CD8-positive, alpha-beta memory T cell (primary cell): ENCODE data around the gene MESP1. TPM values are rescaled to one million over a fixed set of nuclear protein-coding genes. Genes with fewer than 3 reads are reported as not detected.
A peak's percentile ranks its signal among the peaks of the same experiment; 100 is the strongest.

Experiments used
- CTCF ChIA-PET: fragments of 350-600 bp; sonication (Branson Sonifier 250); formaldehyde crosslinking; loops from one replicate; lab custom pipeline; 2021; ENCODE audit warnings: antibody characterized with exemption; lab: Charles Lee
- POLR2A ChIA-PET: fragments of 350-600 bp; sonication (Branson Sonifier 250); formaldehyde crosslinking; loops from one replicate; lab custom pipeline; 2021; ENCODE audit warnings: antibody characterized with exemption; lab: Charles Lee
- DNase-seq, 5 donors: peaks; one replicate each; pipeline versions ENCODE4 v3.0.0 to v3.0.0-alpha.2; 2020 to 2022; ENCODE audit warnings: mixed read lengths in 1 of 5
- H3K27ac ChIP-seq: one replicate; pipeline ENCODE4 v1.7.0; 2013; ENCODE audit warnings: low read depth, mild to moderate bottlenecking, low read length, moderate library complexity
- H3K27me3 ChIP-seq: 2 replicates; pipeline ENCODE4 v1.7.0; 2013; ENCODE audit warnings: low read length, mild to moderate bottlenecking; ENCODE audit not compliant: insufficient read depth, poor library complexity, severe bottlenecking
- H3K36me3 ChIP-seq: 2 replicates; pipeline ENCODE4 v1.7.0; 2013; ENCODE audit warnings: mild to moderate bottlenecking, low read length, moderate library complexity; ENCODE audit not compliant: insufficient read depth
- H3K4me1 ChIP-seq: 2 replicates; pipeline ENCODE4 v1.7.0; 2013; ENCODE audit warnings: mild to moderate bottlenecking, low read length, moderate library complexity; ENCODE audit not compliant: insufficient read depth
- H3K4me3 ChIP-seq: 2 replicates; pipeline ENCODE4 v1.7.0; 2013; ENCODE audit warnings: mild to moderate bottlenecking, low read length
- H3K9me3 ChIP-seq: 2 replicates; pipeline ENCODE4 v1.7.0; 2013; ENCODE audit warnings: mild to moderate bottlenecking, low read length
- H3K27ac Mint-ChIP-seq, 8 donors: one replicate each; pipeline ENCODE4 v1.8.0; 2020 to 2021; ENCODE audit warnings: mixed read lengths in 8 of 8, mild to moderate bottlenecking in 6 of 8, inconsistent platforms in 3 of 8, moderate library complexity in 3 of 8
- H3K27me3 Mint-ChIP-seq, 2 donors: one replicate each; pipeline ENCODE4 v1.8.0; 2020 to 2021; ENCODE audit warnings: mixed read lengths in 2 of 2, mild to moderate bottlenecking in 1 of 2, moderate library complexity in 1 of 2
- H3K36me3 Mint-ChIP-seq, 3 donors: one replicate each; pipeline ENCODE4 v1.8.0; 2020 to 2021; ENCODE audit warnings: mixed read lengths in 3 of 3, inconsistent platforms in 1 of 3, mild to moderate bottlenecking in 1 of 3
- H3K4me1 Mint-ChIP-seq, 3 donors: one replicate each; pipeline ENCODE4 v1.8.0; 2020 to 2021; ENCODE audit warnings: mixed read lengths in 3 of 3, inconsistent platforms in 1 of 3, mild to moderate bottlenecking in 1 of 3
- H3K4me3 Mint-ChIP-seq, 7 donors: one replicate each; pipeline ENCODE4 v1.8.0; 2020 to 2021; ENCODE audit warnings: mixed read lengths in 7 of 7, mild to moderate bottlenecking in 6 of 7, moderate library complexity in 4 of 7, inconsistent platforms in 2 of 7
- H3K9me3 Mint-ChIP-seq, 5 donors: one replicate each; pipeline ENCODE4 v1.8.0; 2020 to 2022; ENCODE audit warnings: mixed read lengths in 5 of 5, mild to moderate bottlenecking in 3 of 5, moderate library complexity in 2 of 5, inconsistent platforms in 1 of 5
- polyA plus RNA-seq: library from polyadenylated mRNA; unstranded; fragments of 300-500 nt; fragmentation: Illumina TruSeq; gene quantifications from one replicate; pipeline ENCODE4 v1.2.3, GENCODE V29; 2021
- total RNA-seq, 2 experiments: library from RNA; stranded (reverse); gene quantifications; one replicate each; pipeline ENCODE4 v1.2.3, GENCODE V29; 2021

MESP1 gene
- total and polyA plus RNA-seq, 3 experiments from 2014 or later: 0.60 to 5.6 (median 5.3) TPM

GRCh38 chr15:89751748-89752147, 699 bp upstream of the MESP1 start:
- H3K27ac ChIP-seq: no peak overlapping the region
- H3K4me1 ChIP-seq: peaks cover 5% of the 10 kb centered on the region
- POLR2A ChIA-PET: no interaction called here
- Mint-ChIP-seq H3K27ac (no peak overlapping the region), H3K27me3 (peaks cover 4 to 7% of the 10 kb centered on the region in 2 donors), H3K9me3 (no peaks in the 10 kb centered on the region), H3K36me3 (no peaks in the 10 kb centered on the region), H3K4me3 (peak overlapping the region in 6 of 7 donors; percentile 47 to 80 (median 70)), H3K4me1 (peaks cover 0 to 8% (median 7%) of the 10 kb centered on the region in 3 donors)
- H3K9me3 ChIP-seq: no peaks in the 10 kb centered on the region
- no peak for DNase-seq
- no peaks in the 10 kb centered on the region for H3K36me3 ChIP-seq
- H3K4me3 ChIP-seq: no peak overlapping the region
- H3K27me3 ChIP-seq: no peaks in the 10 kb centered on the region
- CTCF ChIA-PET: interaction anchor here (0.9 to 2.7 kb wide), 3 partner anchors 9 to 123 kb away, joined by 4 to 9 read pairs (median 7); no protein-coding TSS in a partner anchor

GRCh38 chr15:89749951-89750559, 994 bp downstream of the MESP1 start:
- POLR2A ChIA-PET: interaction anchor here (1.0 kb wide), 1 partner anchor 18 kb away, joined by 3 read pairs; no protein-coding TSS in a partner anchor
- Histone ChIP-seq H3K4me3 (peak overlapping the region; percentile 39), H3K4me1 (peaks cover 5% of the 10 kb centered on the region), H3K36me3 (no peaks in the 10 kb centered on the region), H3K27me3 (no peaks in the 10 kb centered on the region), H3K27ac (no peak overlapping the region), H3K9me3 (no peaks in the 10 kb centered on the region)
- peaks cover 0 to 7% of the 10 kb centered on the region in 2 donors for H3K27me3 Mint-ChIP-seq
- no peaks in the 10 kb centered on the region for H3K9me3 Mint-ChIP-seq
- peak overlapping the region; percentile 62 to 84 (median 73) for H3K4me3 Mint-ChIP-seq
- no peak overlapping the region for H3K27ac Mint-ChIP-seq
- no peaks in the 10 kb centered on the region for H3K36me3 Mint-ChIP-seq
- no peak for DNase-seq
- peaks cover 0 to 8% (median 7%) of the 10 kb centered on the region in 3 donors for H3K4me1 Mint-ChIP-seq
- CTCF ChIA-PET: interaction anchor here (1.4 to 2.7 kb wide), 3 partner anchors 9 to 125 kb away, joined by 3 to 17 read pairs (median 9); no protein-coding TSS in a partner anchor

GRCh38 chr15:89749526-89749925, 1.5 kb downstream of the MESP1 start:
- H3K4me1 Mint-ChIP-seq: peaks cover 0 to 8% (median 7%) of the 10 kb centered on the region in 3 donors
- Histone ChIP-seq H3K27ac (no peak overlapping the region), H3K36me3 (no peaks in the 10 kb centered on the region), H3K4me1 (peaks cover 5% of the 10 kb centered on the region), H3K27me3 (no peaks in the 10 kb centered on the region), H3K9me3 (no peaks in the 10 kb centered on the region), H3K4me3 (no peak overlapping the region)
- ChIA-PET POLR2A (no interaction called here), CTCF (interaction anchor here (1.4 to 2.7 kb wide), 3 partner anchors 9 to 125 kb away, joined by 3 to 17 read pairs (median 9); no protein-coding TSS in a partner anchor)
- H3K27me3 Mint-ChIP-seq: peaks cover 3 to 4% of the 10 kb centered on the region in 2 donors
- H3K27ac Mint-ChIP-seq: no peak overlapping the region
- H3K9me3 Mint-ChIP-seq: no peaks in the 10 kb centered on the region
- DNase-seq: no peak
- peak overlapping the region; percentile 60 to 83 (median 71) for H3K4me3 Mint-ChIP-seq
- H3K36me3 Mint-ChIP-seq: no peaks in the 10 kb centered on the region

GRCh38 chr15:89749054-89749453, 2.0 kb downstream of the MESP1 start:
- H3K27ac Mint-ChIP-seq: peak overlapping the region in 1 of 8 donors; percentile 56
- POLR2A ChIA-PET: no interaction called here
- peak overlapping the region; percentile 60 to 83 (median 71) for H3K4me3 Mint-ChIP-seq

GRCh38 chr15:89747708-89748682, 3.1 kb downstream of the MESP1 start:
- peaks cover 2 to 3% of the 10 kb centered on the region in 2 donors for H3K27me3 Mint-ChIP-seq
- H3K27ac Mint-ChIP-seq: no peak overlapping the region
- H3K4me3 Mint-ChIP-seq: peak overlapping the region in 3 of 7 donors; percentile 18 to 73 (median 62)
- POLR2A ChIA-PET: no interaction called here
- peaks cover 0 to 8% (median 7%) of the 10 kb centered on the region in 3 donors for H3K4me1 Mint-ChIP-seq
- no peaks in the 10 kb centered on the region for H3K36me3 ChIP-seq
- no peaks in the 10 kb centered on the region for H3K9me3 Mint-ChIP-seq
- DNase-seq: no peak
- no peak overlapping the region for H3K4me3 ChIP-seq
- H3K27ac ChIP-seq: no peak overlapping the region
- H3K36me3 Mint-ChIP-seq: no peaks in the 10 kb centered on the region
- no peaks in the 10 kb centered on the region for H3K27me3 ChIP-seq
- peaks cover 5% of the 10 kb centered on the region for H3K4me1 ChIP-seq
- H3K9me3 ChIP-seq: no peaks in the 10 kb centered on the region
- CTCF ChIA-PET: no interaction called here

More at GRCh38 chr15:89749054-89749453, 2.0 kb downstream of the MESP1 start:
- DNase-seq: no peak
- CTCF ChIA-PET: interaction anchor here (1.4 to 2.7 kb wide), 3 partner anchors 8 to 126 kb away, joined by 3 to 17 read pairs (median 9); no protein-coding TSS in a partner anchor
- Mint-ChIP-seq H3K36me3 (no peaks in the 10 kb centered on the region), H3K4me1 (peaks cover 0 to 8% (median 7%) of the 10 kb centered on the region in 3 donors), H3K9me3 (no peaks in the 10 kb centered on the region), H3K27me3 (peaks cover 3% of the 10 kb centered on the region in 2 donors)
- Histone ChIP-seq H3K27ac (no peak overlapping the region), H3K27me3 (no peaks in the 10 kb centered on the region), H3K36me3 (no peaks in the 10 kb centered on the region), H3K4me3 (no peak overlapping the region), H3K4me1 (peaks cover 5% of the 10 kb centered on the region), H3K9me3 (no peaks in the 10 kb centered on the region)

- Mint-ChIP-seq H3K4me3 (no peak overlapping the region), H3K27me3 (peaks cover 0 to 3% of the 10 kb centered on the region in 2 donors)
Observed at GRCh38 chr15:89746386-89746780, 4.7 kb downstream of the MESP1 start.

GRCh38 chr15:89745768-89746167, 5.3 kb downstream of the MESP1 start:
- CTCF ChIA-PET: no interaction called here
- no peak overlapping the region for H3K27ac Mint-ChIP-seq

More at GRCh38 chr15:89746386-89746780, 4.7 kb downstream of the MESP1 start:
- CTCF ChIA-PET: no interaction called here
- Histone ChIP-seq H3K36me3 (no peaks in the 10 kb centered on the region), H3K4me1 (peaks cover 2% of the 10 kb centered on the region), H3K27ac (no peak overlapping the region), H3K4me3 (no peak overlapping the region), H3K9me3 (no peaks in the 10 kb centered on the region), H3K27me3 (no peaks in the 10 kb centered on the region)
- POLR2A ChIA-PET: no interaction called here
- Mint-ChIP-seq H3K4me1 (peaks cover 0 to 8% (median 7%) of the 10 kb centered on the region in 3 donors), H3K9me3 (no peaks in the 10 kb centered on the region), H3K27ac (no peak overlapping the region), H3K36me3 (no peaks in the 10 kb centered on the region)
- no peak for DNase-seq

More at GRCh38 chr15:89745768-89746167, 5.3 kb downstream of the MESP1 start:
- no peak overlapping the region for H3K27ac ChIP-seq
- H3K9me3 ChIP-seq: no peaks in the 10 kb centered on the region
- no peak overlapping the region for H3K4me3 ChIP-seq
- H3K4me1 ChIP-seq: no peaks in the 10 kb centered on the region
- no peaks in the 10 kb centered on the region for H3K27me3 ChIP-seq
- no peak overlapping the region for H3K4me3 Mint-ChIP-seq
- H3K36me3 ChIP-seq: no peaks in the 10 kb centered on the region
- POLR2A ChIA-PET: no interaction called here
- no peaks in the 10 kb centered on the region for H3K9me3 Mint-ChIP-seq
- H3K27me3 Mint-ChIP-seq: peaks cover 0 to 3% of the 10 kb centered on the region in 2 donors
- peaks cover 0 to 8% (median 7%) of the 10 kb centered on the region in 3 donors for H3K4me1 Mint-ChIP-seq
- no peaks in the 10 kb centered on the region for H3K36me3 Mint-ChIP-seq
- DNase-seq: no peak
